Hepatocyte (in vitro differentiated cells): ENCODE data around the gene NUDT7. TPM values are rescaled to one million over a fixed set of nuclear protein-coding genes. Genes with fewer than 3 reads are reported as not detected.

Experiments
- DNase-seq: peaks from one replicate; pipeline ENCODE4 v3.0.0-alpha.2; 2016; ENCODE audit warnings: low spot score
- H2AFZ ChIP-seq: fragments of 200-600 bp; sonication (generic); 2 replicates; pipeline ENCODE4 v1.6.0; 2016; ENCODE audit warnings: antibody characterized with exemption, mild to moderate bottlenecking
- H3K27ac ChIP-seq: fragments of 200-600 bp; sonication (generic); 2 replicates; pipeline ENCODE4 v1.5.1; 2016; ENCODE audit warnings: mild to moderate bottlenecking
- H3K27me3 ChIP-seq: fragments of 200-600 bp; sonication (generic); 2 replicates; pipeline ENCODE4 v1.6.1; 2016
- H3K36me3 ChIP-seq: fragments of 200-600 bp; sonication (generic); replicated peaks from 2 replicates; pipeline ENCODE4 v1.5.1; 2016; ENCODE audit warnings: low read depth; ENCODE audit not compliant: insufficient read depth
- H3K4me1 ChIP-seq: fragments of 200-600 bp; sonication (generic); 2 replicates; pipeline ENCODE4 v1.5.1; 2016; ENCODE audit warnings: mild to moderate bottlenecking, moderate library complexity; ENCODE audit not compliant: insufficient read depth
- H3K4me2 ChIP-seq: fragments of 200-600 bp; sonication (generic); 2 replicates; pipeline ENCODE4 v1.6.0; 2016
- H3K4me3 ChIP-seq: fragments of 200-600 bp; sonication (generic); 2 replicates; pipeline ENCODE4 v1.5.1; 2016; ENCODE audit warnings: mild to moderate bottlenecking
- H3K79me2 ChIP-seq: fragments of 200-600 bp; sonication (generic); 2 replicates; pipeline ENCODE4 v1.6.0; 2017; ENCODE audit warnings: mild to moderate bottlenecking
- H3K9me2 ChIP-seq: fragments of 200-600 bp; sonication (generic); replicated peaks from 2 replicates; pipeline ENCODE4 v1.6.0; 2017; ENCODE audit warnings: mild to moderate bottlenecking; ENCODE audit not compliant: insufficient read depth
- H3K9me3 ChIP-seq: fragments of 200-600 bp; sonication (generic); 2 replicates; pipeline ENCODE4 v1.5.1; 2016; ENCODE audit warnings: low read depth, mild to moderate bottlenecking
- H4K20me1 ChIP-seq: fragments of 200-600 bp; sonication (generic); 2 replicates; pipeline ENCODE4 v1.6.0; 2016; ENCODE audit warnings: mild to moderate bottlenecking; ENCODE audit not compliant: insufficient read depth, poor library complexity, severe bottlenecking
- CTCF ChIP-seq: fragments of 200-600 bp; sonication (generic); IDR thresholded peaks from 2 replicates; pipeline ENCODE4 v1.5.1; 2016; ENCODE audit warnings: antibody characterized with exemption, mild to moderate bottlenecking; ENCODE audit not compliant: poor library complexity
- EZH2 ChIP-seq: fragments of 200-600 bp; sonication (generic); IDR thresholded peaks from 2 replicates; pipeline ENCODE4 v1.6.1; 2016; ENCODE audit warnings: antibody characterized with exemption, mild to moderate bottlenecking, borderline replicate concordance
- EZH2phosphoT487 ChIP-seq: fragments of 200-600 bp; sonication (generic); IDR thresholded peaks from one replicate; pipeline ENCODE4 v1.6.1; 2018; ENCODE audit warnings: antibody characterized with exemption, mild to moderate bottlenecking, low read depth, moderate library complexity; ENCODE audit not compliant: unreplicated experiment, severe bottlenecking
- WGBS: methylation state at CpG from one replicate; pipeline ENCODE4 v1.1.6; 2016; ENCODE audit warnings: low lambda C conversion rate; ENCODE audit errors: missing lambda C conversion rate; 5-methylcytosine and 5-hydroxymethylcytosine counted together
- polyA plus RNA-seq: library from polyadenylated mRNA; unstranded; fragments of >200 nt; fragmentation: Nextera tagmentation; extraction: Ambion mirVana; gene quantifications from 2 replicates; pipeline ENCODE4 v1.2.1, GENCODE V29; 2016
- total RNA-seq: library from RNA; depleted of rRNA; stranded (reverse); fragments of >200 nt; gene quantifications from 2 replicates; pipeline ENCODE4 v1.2.3, GENCODE V29; 2014

The NUDT7 gene
- total and polyA plus RNA-seq, 2 experiments from 2014 or later, result 10.3 to 16.7 TPM

GRCh38 chr16:77761204-77761603, 38.9 kb downstream of the NUDT7 start:
- no peak overlapping the region for H3K4me3 ChIP-seq
- H3K9me2 ChIP-seq, result no peaks in the 10 kb centered on the region
- no peaks in the 10 kb centered on the region for H3K9me3 ChIP-seq
- H3K27me3 ChIP-seq, result no peaks in the 10 kb centered on the region
- H2AFZ ChIP-seq, result no peak overlapping the region
- H4K20me1 ChIP-seq, result no peaks in the 10 kb centered on the region
- H3K79me2 ChIP-seq, result no peaks in the 10 kb centered on the region
- no peak overlapping the region for H3K27ac ChIP-seq
- no peak for DNase-seq
- H3K4me1 ChIP-seq, result no peaks in the 10 kb centered on the region
- WGBS, result 48% methylated on average over 1 of the region's 1 CpG
- H3K36me3 ChIP-seq, result no peaks in the 10 kb centered on the region
- no peak overlapping the region for H3K4me2 ChIP-seq
- TF ChIP-seq CTCF, result no peak
- no peak for TF ChIP-seq EZH2
- TF ChIP-seq EZH2phosphoT487, result no peak

GRCh38 chr16:77762262-77762661, 39.9 kb downstream of the NUDT7 start:
- Histone ChIP-seq H2AFZ (no peak overlapping the region), H3K27ac (no peak overlapping the region), H3K36me3 (no peaks in the 10 kb centered on the region), H3K4me3 (no peak overlapping the region), H4K20me1 (no peaks in the 10 kb centered on the region), H3K79me2 (no peaks in the 10 kb centered on the region), H3K4me1 (no peaks in the 10 kb centered on the region), H3K4me2 (no peak overlapping the region), H3K9me3 (no peaks in the 10 kb centered on the region), H3K27me3 (no peaks in the 10 kb centered on the region), H3K9me2 (no peaks in the 10 kb centered on the region)
- 51% methylated on average over 2 of the region's 2 CpGs for WGBS
- TF ChIP-seq EZH2, result no peak
- TF ChIP-seq CTCF, result no peak
- no peak for TF ChIP-seq EZH2phosphoT487
- no peak for DNase-seq

GRCh38 chr16:77763994-77764393, 41.7 kb downstream of the NUDT7 start:
- H3K9me3 ChIP-seq, result no peaks in the 10 kb centered on the region
- no peaks in the 10 kb centered on the region for H3K36me3 ChIP-seq
- H2AFZ ChIP-seq, result no peak overlapping the region
- H4K20me1 ChIP-seq, result no peaks in the 10 kb centered on the region
- H3K4me3 ChIP-seq, result no peak overlapping the region
- DNase-seq, result no peak
- TF ChIP-seq EZH2phosphoT487 (no peak), EZH2 (no peak), CTCF (no peak)
- no peaks in the 10 kb centered on the region for H3K27me3 ChIP-seq
- H3K79me2 ChIP-seq, result no peaks in the 10 kb centered on the region
- no peak overlapping the region for H3K4me2 ChIP-seq
- peak overlapping the region; percentile 19 for H3K27ac ChIP-seq
- H3K9me2 ChIP-seq, result no peaks in the 10 kb centered on the region
- H3K4me1 ChIP-seq, result no peaks in the 10 kb centered on the region
- WGBS, result 67% methylated on average over 1 of the region's 1 CpG

- H4K20me1 ChIP-seq, result no peaks in the 10 kb centered on the region
- no peaks in the 10 kb centered on the region for H3K4me1 ChIP-seq
- TF ChIP-seq EZH2phosphoT487 (no peak), EZH2 (no peak), CTCF (no peak)
- no peaks in the 10 kb centered on the region for H3K36me3 ChIP-seq
- H3K9me3 ChIP-seq, result no peaks in the 10 kb centered on the region
- H3K27ac ChIP-seq, result no peak overlapping the region
- no peak overlapping the region for H3K4me2 ChIP-seq
- 86% methylated on average over 4 of the region's 4 CpGs for WGBS
- no peaks in the 10 kb centered on the region for H3K79me2 ChIP-seq
- no peak for DNase-seq
- no peak overlapping the region for H3K4me3 ChIP-seq
- no peaks in the 10 kb centered on the region for H3K27me3 ChIP-seq
- no peak overlapping the region for H2AFZ ChIP-seq
- H3K9me2 ChIP-seq, result no peaks in the 10 kb centered on the region
Measured at GRCh38 chr16:77767211-77767610, 44.9 kb downstream of the NUDT7 start.
